GM15510 (cell line): ENCODE measurements around the gene ERCC1.

Source experiments
- POLR2A ChIP-seq: IDR thresholded peaks from 3 replicates; pipeline ENCODE4 v1.6.1; 2011; ENCODE audit warnings: borderline replicate concordance; ENCODE audit not compliant: insufficient read length; ENCODE audit errors: extremely low read depth

Gene ERCC1

DNA sequence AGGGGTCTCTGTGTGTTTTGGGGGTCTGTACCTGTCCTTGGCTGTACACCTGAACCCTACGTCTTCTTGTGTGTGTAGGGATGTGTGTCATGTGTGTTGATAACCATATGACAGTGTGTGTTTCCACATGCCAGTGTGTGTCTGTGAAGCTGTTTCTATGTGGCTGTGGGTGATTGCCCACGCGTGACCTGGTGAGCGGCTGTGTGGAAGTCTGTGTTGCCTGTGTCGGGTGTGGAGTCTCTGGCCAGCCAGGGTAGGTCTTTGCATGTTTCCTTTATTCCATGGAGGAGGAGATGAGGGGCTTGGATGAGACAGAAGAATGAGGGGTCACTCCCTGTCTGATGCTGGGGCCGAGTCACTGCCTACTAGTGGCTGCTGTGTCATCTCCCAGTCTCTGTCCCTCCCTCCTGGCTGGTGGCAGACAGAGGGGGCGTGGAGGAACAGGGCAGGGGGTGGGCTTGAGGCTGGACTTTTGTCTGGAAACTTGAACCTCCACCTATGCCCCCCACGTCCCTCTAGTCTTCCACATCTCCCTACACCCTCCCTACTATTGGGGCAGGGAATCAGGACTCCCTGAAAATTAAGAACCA lies 41.2 kb upstream of the ERCC1 start:
- no peak for TF ChIP-seq POLR2A

DNA sequence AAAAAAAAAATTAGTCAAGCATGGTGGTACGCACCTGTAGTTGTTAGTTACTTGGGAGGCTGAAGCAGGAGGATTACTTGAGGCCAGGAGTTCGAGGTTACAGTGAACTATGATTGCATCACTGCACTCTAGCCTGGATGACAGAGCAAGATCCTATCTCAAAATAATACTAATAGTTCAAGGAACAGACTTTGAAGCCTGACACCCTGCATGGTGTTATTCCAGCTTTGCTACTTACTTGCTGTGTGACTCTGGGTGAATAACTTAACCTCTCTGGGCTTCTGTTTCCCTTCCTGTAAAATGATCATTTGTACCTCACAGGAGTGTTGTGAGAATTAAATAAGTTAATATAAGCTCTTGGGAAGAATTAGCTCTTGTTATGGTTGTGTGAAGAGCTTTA lies 40.6 kb upstream of the ERCC1 start:
- TF ChIP-seq POLR2A, result no peak

DNA sequence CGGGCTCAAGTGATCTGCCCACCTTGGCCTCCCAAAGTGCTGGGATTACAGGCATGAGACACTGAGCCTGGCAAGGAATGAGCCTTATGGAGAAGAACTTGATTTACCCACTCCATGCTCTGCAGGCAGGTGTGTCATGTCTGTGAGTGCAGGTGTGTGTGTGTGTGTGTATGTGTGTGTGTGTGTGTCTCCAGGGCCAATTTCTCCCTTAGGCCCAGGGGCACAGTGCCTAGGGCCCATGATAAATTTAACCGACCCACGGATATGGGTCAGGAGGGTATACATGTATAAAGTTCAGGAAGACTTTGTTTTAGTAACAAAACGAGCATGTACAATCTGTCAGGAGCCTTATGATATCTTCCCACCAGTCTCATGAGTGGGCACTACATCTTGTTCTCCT lies 39.5 kb upstream of the ERCC1 start:
- no peak for TF ChIP-seq POLR2A

DNA sequence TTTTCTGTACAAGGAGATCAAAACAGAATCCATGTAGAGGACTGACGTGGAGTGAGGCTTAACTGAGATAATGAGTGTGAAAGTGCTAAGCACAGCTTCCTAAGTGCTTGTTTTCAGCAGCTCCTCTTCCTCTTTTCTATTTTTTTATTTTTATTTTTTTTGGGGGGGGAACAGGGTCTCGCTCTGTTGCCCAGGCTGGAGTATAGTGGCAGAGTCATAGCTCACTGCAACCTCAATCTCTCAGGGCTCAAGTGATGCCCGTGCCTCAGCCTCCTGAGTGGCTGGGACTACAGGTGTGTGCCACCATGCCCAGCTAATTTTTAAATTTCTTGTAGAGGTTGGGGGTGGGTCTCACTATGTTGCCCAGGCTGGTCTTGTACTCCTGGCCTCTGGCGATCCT lies 38.5 kb upstream of the ERCC1 start:
- no peak for TF ChIP-seq POLR2A

DNA sequence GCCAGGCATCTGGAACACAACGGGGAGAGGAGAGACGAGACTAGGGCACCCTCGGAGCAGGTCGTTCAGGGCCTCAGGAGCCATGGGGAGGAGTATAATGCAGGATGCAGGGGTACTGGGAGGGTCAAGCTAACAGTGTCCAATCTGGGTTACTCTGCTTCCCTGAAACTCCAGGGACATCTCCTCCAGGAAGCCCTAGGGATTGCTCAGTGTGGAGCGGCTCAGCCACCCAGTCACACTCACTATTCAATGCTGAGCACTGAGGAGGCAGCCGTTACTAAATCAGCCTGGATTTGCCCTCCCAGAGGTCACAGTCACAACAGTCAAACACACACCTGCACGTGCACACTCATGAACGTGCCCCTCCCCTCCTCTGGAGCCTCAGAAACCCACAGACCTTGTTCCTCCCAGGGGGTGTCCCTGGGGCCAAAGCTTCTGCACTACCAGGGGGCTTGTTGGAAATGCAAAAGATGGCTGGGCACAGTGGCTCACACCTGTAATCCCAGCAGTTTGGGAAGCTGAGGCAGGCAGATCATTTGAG lies 37.2 kb upstream of the ERCC1 start:
- TF ChIP-seq POLR2A, result no peak

DNA sequence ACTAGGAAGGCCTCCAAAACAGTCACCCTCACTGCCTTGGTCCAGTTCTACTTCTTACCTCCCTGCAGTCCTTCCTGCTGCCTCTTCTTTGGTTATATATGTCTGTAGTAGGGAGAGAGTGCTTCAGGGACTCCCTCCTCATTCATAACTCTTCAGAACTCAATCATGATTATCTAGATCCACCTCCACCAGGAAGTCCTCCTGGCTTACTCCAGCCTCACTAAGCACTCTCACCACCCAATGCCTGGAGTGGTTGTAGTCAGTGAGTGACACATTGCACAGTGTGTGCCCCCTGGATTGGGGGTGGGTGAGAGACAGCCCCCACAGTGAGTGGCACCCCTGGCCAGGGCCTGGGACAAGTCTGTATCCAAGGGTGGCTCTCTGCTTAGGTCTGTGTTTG lies 34.1 kb upstream of the ERCC1 start:
- TF ChIP-seq POLR2A, result no peak

DNA sequence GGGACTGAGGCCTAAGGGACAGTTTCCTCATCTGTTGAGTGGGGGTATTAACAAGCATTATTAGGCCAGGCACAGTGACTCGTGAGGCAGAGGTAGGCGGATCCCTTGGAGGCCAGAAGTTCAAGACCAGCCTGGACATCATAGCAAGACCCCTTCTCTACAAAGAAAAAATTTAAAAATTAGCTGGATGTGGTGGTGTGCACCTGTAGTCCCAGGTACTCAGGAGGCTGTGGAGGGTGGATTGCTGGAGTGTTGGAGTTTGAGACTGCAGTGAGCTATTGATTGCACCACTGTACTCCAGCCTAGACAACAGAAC lies 32.7 kb upstream of the ERCC1 start:
- TF ChIP-seq POLR2A, result no peak

DNA sequence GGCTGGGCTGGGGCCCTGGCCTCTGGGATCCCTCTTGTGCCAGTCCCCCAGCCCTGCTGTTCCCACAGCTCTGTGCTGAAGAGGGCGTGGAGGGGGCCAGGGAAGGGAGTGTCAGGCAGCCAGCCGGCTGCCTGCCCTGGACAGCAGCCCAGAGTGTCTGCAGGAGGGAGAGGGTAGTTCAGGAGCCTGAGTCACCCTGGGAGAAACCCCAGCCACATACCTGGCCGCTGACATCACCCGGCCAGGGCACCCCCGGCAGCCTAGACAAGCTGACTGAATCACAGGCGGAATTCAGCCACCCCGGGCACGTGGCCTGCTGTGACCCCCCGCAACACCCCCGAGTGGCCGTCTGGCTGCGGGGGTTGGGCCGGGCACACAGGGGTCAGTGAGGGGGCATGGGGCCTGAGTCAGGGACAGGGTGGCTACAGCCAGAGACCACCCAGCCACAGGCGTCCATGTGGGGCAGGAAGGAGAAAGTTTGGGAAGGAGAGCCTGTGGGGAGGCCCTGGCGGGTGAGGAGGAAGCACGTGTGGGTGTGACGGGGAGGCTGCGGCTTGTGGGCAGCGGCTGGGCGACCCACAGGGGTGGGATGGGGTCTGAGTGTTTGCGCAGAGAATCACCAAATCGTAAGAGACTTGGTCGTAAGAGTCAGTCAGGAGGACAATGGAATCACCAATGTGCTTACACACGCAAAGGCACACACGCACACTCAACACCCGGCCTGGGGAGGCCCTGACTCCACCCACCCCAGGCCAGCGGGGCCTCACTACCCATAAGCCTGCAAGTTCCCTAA lies 32.2 kb upstream of the ERCC1 start:
- TF ChIP-seq POLR2A, result no peak

DNA sequence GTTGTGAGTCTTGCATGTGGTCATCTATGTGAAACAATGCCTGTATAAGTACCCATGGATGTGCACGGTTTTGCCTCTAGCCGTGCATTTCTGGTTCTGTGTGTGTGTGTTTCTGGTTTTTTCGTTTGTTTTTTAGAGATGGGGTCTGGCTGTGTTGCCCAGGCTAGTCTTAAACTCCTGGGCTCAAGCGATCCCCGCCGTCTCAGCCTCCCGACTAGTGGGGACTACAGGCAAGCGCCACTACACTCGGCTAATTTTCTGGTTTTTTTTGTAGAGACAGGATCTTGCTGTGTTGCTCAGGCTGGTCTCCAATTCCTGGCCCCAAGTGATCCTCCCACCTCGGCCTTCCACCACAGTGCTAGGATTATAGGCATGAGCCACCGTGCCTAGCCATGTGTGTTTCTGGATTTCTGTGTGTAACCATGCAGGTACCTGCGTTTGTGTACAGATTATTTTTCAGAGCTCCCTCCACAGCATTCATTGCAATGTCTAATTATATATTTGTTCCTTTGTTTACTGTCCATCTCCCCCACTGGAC lies 28.2 kb upstream of the ERCC1 start:
- no peak for TF ChIP-seq POLR2A

DNA sequence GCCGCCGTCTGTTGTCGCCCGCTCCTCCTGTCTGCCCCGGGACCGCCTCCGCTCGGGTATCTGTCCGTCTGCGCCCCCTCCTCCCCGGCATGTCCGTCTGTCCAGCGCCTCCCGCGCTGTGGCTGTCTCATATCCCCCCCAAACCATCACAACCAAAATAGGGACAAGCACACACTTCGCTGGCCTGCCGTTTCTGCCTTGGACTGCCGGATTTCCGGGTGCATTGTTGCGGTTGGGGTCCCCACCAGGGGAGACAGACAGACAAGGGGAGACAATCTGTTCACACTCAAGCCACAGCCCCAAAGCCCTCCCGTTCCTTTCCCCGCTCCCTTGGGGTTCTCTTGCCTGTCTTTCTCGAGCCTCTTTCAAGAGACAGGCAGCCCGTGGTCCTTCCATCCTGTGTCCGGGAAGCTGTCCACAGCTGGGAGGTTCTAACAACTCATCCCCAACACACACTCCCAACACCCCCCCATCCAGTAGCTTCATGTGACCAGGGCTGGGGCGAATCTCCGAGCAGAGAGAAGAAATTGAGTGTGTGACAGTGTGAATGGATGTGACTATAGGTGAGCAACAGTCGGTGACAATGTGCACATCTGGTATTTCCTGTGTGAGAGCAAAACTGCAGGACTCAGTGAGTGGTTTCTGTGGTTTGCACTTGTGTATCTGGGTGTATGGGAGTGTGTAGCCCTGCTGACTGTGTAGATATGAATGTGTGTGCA lies 27.6 kb upstream of the ERCC1 start:
- no peak for TF ChIP-seq POLR2A

DNA sequence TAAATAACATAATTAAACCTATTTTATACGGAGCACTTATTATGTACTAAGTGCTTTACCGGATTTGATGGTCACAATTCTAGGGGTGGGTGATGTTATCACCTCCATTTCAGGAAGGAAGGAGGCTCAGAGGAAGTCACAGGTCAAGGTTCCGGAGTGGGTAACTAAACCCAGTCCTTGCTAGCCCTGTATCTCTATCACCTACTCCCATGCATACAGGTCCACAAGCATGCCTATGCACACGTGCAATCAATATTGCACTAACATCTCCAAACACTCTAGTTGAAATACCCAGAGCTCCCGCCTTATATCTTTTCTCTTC lies 26.3 kb upstream of the ERCC1 start:
- TF ChIP-seq POLR2A, result no peak

DNA sequence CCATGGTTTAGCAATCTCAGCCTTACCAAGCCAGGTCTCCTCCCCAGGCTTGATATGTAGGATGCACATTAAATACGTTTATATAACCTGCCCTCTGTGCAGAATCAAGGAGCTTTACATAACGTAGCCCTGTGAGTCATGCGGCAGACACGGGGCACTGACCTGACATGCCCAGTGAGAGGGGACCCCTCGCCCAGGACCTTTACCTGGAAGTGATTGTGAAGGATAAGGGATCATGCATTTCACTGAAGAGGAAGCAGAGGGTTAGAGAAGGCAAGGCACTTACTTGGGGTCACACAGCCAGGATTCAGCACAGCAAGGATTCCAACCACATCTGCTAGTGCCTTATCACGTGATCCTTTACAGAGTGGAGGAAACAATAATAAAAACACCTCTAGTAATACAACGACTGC lies 25.2 kb upstream of the ERCC1 start:
- no peak for TF ChIP-seq POLR2A

DNA sequence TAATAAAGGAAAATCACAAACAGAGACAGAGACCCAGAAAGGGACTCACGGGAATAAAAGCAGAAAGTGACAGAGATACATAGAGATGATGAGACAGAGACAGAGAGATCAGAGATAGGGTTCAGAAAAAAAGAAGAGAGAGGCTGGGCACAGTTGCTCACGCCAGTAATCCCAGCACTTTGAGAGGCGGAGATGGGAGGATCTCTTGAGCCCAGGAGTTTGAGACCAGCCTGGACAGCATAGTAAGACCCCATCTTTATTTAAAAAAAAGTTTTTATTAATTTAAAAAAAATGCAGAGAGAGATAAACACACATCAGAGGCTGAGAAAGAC lies 24.7 kb upstream of the ERCC1 start:
- no peak for TF ChIP-seq POLR2A

DNA sequence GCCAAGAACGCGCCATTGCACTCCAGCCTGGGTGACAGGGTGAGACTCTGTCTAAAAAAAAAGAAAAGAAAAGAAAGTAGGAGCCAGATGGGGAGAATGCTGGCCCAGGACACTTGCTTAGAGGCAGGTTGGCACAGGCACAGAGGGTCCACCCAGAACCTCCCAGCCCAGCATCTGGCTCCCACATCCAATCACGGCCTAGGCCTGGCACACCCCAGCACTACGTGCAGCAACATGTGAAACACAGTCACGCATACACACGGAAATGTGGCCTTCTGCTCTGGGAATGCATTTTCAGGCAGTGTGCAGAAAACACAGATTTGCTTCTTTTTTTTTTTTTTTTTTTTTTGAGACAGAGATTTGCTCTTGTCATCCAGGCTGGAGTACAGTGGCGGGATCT lies 23.2 kb upstream of the ERCC1 start:
- TF ChIP-seq POLR2A, result no peak

DNA sequence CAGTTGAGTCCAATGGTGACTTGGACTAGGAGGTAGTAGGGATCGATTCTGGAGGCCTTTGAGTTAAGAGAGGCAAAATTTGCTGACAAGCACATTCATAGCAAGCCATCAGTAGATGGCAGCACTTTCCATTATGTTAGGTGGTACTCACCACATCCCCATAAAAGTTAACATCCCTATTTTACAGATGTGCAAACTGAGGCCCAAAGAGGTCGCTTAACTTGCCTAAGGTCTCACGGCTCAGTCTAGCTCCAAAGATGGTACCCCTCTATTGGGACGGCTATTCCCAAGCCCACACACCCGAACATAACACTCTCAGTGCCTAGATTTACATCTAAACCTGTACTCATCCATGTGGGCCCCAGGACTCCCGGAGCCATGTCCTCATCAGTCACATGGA lies 22.6 kb upstream of the ERCC1 start:
- no peak for TF ChIP-seq POLR2A

DNA sequence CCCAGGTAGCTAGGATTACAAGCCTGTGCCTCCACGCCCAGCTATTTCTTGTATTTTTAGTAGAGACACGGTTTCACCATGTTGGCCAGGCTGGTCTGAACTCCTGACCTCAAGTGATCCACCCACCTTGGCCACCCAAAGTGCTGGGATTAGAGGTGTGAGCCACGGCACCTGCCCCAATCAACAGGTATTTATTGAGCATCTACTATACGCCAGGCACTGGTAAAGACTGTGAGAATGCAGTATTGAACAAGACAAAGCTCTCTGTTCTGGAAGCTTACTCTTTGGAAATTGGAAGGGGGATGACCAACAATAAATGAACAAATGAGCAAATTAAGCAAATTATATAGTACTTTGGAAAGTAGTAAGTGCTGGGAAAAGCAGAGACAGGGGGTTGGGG lies 21.4 kb upstream of the ERCC1 start:
- TF ChIP-seq POLR2A, result no peak
